GM18505 (cell line): ENCODE data around the gene DGKB.

Experiments used
- ATAC-seq: cut with Tn5 transposase; IDR thresholded peaks from one replicate; pipeline ENCODE4 v1.9.1; 2021; ENCODE audit not compliant: unreplicated experiment
- POLR2A ChIP-seq: IDR thresholded peaks from 4 replicates; pipeline ENCODE4 v1.6.1; 2011; ENCODE audit warnings: borderline replicate concordance; ENCODE audit not compliant: insufficient read depth, insufficient read length; ENCODE audit errors: extremely low read depth

DGKB gene

DNA sequence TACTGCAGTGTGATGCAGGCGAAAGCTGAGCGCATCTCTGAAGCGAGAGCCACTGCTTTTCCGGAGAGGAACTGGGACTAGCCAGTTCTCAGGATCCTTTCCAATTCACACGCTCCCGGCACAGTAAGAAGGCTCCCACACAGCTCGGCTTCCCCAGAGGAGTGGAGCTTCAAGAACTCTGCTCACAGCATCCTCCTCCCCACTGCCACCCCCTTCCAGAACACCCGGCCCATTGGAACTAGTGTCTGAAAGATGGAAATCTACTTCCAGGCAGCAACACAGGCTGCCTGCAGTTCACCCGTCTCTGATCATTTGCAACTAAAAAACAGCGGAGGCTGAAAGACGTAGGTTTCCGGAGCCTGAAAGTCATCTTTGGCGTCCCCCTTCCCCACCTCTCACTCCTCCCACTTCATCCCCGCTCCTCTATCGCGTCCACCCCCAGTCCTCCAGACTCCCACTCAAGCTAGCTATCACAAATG is at the start of gene DGKB:
Gene DGKB, minus strand, starts transcription at position 163 of the 479 bp plus-strand sequence.
- ATAC-seq = no peak
- TF ChIP-seq POLR2A = no peak

DNA sequence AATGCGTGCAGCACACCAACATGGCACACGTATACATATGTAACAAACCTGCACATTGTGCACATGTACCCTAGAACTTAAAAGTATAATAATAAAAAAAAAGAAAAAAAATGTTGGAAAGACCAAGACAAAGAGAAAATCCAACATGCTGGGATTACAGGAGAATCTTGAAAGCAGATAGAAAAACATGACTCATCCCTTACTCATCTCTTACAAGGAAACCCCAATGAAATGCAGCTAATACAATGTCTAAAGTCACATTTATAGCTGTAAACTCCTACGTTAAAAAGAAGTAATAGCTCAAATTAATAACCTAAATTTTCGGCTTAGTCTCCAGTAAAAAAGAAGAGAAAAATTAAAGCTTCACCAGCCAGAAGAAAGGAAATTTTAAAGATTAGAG is 47.5 kb upstream of the DGKB start:
- no peak for ATAC-seq
- TF ChIP-seq POLR2A = no peak

DNA sequence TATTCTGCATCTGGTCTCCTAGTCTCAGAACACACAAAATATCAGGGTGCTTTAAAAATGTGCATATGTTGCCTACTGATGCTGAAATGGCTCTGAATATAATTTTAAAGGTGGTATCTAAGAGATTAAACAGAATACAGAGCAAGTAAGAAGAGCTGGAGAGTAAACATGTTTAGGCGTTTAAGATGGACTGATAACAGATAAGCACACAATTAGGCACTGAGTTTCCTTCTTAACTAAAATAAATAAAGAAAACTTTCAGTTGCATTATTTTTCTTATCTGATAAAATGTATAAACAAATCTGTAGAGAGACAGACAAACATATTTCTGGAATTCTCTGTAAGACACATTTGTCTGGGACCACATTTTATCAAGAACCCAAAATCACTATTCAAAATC is 35.6 kb upstream of the DGKB start:
- ATAC-seq = no peak
- no peak for TF ChIP-seq POLR2A

DNA sequence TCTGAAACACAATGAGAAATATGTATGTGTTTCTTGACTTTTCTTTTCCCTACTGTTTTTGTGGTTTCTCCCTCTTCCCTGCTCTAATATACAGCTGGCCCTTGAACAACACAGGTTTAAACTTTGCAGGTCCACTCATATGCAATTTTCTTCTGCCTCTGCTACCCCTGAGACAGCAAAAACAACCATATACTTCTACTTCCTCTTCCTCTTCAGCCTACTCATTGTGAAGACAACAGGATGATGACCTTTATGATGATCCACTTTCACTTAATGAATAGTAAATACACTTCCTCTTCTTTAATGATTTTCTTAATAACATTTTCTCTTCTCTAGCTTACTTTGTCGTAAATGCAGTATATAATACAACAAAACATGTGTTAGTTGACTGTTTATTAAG is 35.0 kb upstream of the DGKB start:
- ATAC-seq = no peak
- no peak for TF ChIP-seq POLR2A

DNA sequence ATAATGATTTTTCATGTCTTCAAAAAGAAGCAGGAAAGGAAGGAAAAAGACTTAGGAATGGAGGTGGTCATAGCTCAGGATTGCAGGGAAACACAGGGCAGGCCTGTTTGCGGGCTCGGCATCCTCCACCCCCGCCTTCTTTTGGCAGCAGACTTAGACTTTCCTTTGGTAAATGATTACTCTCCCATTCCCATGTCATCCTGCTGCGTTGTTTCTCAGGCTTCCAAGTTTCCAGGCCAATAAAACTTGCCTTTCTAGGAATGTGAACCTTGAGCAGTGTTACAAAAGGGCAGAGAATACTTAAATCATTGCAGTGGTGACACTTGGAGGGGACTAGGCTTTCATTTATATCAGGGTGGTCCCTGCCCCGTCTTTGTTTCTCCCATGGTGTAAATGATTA is 34.0 kb upstream of the DGKB start:
- no peak for TF ChIP-seq POLR2A
- ATAC-seq = no peak

DNA sequence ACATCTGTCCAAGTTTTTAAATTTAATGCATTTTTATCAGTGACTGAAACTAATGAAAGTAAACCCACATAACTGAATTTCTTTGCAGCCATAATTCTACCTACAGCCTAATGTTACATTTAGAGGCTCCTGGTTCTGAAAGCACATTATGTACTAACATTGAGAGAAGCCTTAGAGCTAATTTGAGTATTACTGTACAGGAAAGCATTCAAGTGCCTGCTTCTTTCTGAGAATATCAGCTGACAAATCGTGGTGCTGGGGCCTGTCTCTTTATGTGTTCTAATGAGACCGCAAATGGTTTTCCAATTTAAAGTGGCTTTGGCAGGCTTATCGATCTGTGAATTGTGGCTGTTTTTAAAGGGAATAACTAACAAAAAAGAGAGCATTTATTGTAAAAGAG is 32.3 kb upstream of the DGKB start:
- ATAC-seq = no peak
- TF ChIP-seq POLR2A = no peak

DNA sequence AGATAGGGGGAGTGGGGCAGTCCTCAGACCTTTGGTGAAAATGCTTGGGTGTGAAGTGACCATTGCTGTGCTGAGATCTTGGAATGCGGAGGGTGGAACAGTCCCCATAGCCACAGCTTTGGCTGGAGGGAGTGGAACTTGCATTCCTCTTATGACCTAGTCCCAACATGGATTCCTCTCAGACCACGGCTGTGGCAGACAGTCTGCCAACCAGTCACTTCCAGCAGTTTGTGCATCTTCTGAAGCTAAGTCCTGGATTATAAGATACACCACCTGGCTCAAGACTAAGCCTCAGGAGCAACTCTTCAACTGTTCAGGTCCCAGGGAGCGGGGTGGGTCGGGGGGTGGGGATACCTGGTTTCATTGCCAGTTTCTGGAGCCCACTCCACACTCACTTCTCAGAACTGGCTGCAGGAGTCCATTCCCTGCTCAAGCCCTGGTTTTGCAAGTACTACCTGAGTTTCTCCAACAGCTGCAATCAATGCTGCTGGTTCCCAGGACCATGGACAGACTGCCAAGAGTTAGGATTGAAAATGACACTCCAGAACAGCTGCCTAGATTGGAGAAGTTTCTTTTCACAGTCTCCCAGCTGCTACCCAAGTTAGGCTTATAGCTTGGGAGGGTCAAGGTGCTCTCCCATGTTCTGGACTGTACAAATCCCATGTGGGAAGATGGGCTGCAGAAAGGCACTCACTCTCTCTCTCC is 29.1 kb upstream of the DGKB start:
- no peak for TF ChIP-seq POLR2A
- no peak for ATAC-seq

DNA sequence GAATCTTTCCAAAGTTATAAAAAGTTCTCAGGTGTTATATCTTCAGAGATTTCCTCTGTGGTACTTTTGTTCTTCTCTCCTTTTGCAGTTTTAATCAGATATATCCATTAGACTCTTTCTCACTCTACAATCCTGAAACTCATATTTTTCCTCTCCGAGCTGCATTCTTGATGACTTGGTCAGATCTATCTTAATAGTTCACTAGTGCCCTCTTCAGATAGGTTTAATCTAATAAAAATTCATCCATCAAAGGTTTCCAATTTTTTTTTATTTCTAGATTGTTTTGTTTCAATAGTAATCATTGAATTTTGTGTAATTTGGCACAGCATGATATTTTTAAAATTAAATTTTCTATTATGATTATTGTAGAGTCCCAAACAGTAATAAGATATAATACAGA is 21.8 kb upstream of the DGKB start:
- no peak for ATAC-seq
- TF ChIP-seq POLR2A = no peak

DNA sequence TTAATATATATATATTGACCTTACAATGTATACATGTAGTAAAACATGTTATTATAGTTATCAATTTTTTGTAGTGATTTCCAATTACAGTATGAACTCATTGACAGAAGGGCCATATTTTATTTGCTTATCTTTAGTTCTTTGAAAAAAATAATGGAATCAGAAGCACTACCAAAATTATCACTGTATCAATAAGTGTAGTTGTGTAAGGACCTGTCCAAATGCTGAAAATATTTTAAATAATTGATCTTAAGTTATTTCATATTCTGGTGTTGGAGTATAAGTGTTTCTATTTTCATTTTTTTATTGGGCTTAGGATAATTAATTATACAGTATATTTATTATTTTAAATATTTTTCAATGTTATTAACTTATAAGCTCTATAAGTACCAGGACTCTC is 8.5 kb upstream of the DGKB start:
- no peak for TF ChIP-seq POLR2A
- ATAC-seq = no peak

DNA sequence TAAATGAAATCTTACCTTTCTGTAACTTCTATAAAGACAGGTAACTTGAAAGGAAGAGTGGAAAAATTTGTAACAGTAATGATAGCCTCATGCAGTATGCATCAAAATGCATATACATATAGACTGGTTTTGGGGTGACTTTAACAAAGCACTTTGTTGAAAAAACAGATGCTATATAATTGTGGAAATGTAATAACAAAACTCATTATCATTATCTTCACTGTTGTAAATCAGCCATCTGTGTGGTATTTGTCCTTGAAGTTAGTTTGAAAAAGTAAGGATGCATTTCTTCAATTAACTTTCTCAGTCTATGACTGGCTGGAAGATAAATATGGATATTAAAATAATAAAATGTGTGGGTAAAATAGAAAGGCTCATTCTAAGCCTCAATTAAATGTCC is 6.1 kb upstream of the DGKB start:
- ATAC-seq = no peak
- no peak for TF ChIP-seq POLR2A

DNA sequence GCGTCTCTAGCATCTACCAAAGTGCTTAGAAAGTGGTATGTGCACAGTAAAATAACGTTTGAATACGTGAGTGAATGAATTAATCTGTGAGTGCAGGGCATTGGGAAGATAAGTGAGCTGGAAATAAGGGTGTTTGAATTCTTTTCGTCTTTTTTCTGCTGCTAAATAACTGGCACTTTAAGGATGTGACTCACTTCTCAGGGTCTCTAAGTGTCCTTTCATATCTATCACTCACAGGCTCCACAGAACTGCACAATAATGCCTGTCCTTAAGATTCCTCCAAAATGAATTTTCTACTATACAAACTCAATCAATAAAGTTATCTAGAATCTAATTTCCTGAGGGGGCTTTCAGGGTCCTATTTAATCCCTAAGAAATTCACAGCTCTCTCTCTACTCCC is 3.2 kb upstream of the DGKB start:
- no peak for ATAC-seq
- TF ChIP-seq POLR2A = no peak

DNA sequence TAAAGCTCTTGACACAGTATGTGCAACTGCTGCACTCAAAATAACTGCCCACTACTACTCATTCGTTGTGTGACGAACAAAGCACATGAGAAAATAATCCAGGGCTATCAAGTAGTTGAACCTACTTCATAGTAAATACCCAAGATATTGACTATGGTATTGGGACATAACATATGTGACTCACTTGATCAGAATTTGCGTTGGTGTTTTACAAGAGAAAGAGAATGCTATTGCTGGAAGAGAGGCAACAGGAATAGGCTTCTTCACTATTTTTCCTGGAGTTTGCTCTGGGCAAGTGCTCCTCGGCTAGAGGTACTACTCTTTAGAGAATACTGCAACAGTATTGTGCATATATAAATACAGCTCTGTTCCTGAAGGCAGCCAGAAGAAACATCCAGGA is 2.5 kb downstream of the DGKB start:
- TF ChIP-seq POLR2A = no peak

DNA sequence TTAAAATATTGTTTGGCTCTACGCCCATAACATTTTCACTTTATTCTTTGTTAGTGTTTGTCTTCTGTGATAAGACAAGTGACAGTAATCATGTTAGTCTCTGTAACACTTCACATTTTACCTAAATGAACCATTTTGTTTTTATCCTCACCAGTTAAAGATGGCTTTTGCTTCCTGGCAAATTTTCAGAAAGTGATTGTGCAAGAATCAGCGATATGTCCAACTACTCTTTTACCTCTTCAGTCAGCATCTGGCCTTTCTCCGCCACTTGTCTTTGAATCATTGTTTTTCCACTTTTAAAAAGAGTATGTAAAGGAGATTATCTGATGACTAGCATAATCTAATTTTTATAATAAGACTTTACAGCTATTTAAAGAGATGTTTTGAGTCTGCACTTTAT is 3.5 kb downstream of the DGKB start:
- ATAC-seq = no peak
- TF ChIP-seq POLR2A = no peak

More for the DNA sequence above, 2.5 kb downstream of the DGKB start:
- ATAC-seq = no peak

DNA sequence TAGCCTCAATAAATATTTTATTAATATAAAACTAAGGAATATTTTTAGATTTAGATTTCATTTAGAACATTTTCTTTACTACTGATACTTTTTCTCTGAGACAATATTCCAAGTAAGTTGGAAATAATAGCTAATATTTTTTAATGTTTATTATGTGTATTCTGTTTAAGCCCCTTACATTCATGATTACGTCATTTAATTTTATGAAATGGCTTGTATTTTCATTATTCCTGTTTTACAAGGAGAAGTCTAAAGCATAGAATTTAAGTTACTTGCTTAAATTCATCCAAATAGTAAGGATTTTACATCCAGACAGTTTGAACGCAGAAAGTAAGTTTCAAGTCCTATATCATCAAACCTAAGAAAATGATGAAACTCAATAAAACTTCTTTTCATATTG is 6.1 kb downstream of the DGKB start:
- no peak for TF ChIP-seq POLR2A
- no peak for ATAC-seq

DNA sequence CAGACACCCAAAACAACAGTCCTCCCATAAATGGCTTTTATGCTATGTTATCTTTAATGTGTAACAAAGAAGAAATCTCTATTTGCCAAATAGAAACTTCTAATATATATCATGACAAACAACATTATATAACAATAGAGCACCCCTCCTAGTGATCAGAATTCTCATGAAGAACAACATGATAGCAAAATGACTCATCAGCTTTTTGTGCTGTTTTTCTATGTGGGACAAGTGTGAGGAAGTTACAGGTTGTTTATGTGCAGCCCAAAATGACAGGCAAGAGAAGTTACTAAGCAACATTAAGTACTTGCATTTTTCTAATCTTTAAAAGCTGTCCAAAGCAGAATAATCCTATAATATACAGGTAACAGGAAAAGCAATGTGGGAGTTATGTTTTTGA is 7.7 kb downstream of the DGKB start:
- ATAC-seq = no peak
- no peak for TF ChIP-seq POLR2A
